Motor neuron (in vitro differentiated cells): ENCODE data around the gene CTDSP2. TPM values are rescaled to one million over a fixed set of nuclear protein-coding genes. Genes with fewer than 3 reads are reported as not detected.
"Not testable (repeated sequence)": the region's sequence is repeated elsewhere in the genome, so short reads cannot be mapped to it uniquely, and the experiment has no call there.

Experiments
- ATAC-seq, 8 experiments: fragments of 200-7000 bp; cut with Tn5 transposase; replicated peaks in 6 of 8; 2 replicates each; pipeline ENCODE4 v1.8.0; 2021; ENCODE audit warnings: mild to moderate bottlenecking in 8 of 8, moderate library complexity in 8 of 8
- H3K27ac ChIP-seq, 2 donors: fragments of 250-450 bp; sonication (Bioruptor Pico); 2 replicates each; pipeline ENCODE4 v1.9.0; 2021; ENCODE audit warnings: antibody characterized with exemption in 2 of 2, mild to moderate bottlenecking in 2 of 2, moderate library complexity in 1 of 2
- H3K4me1 ChIP-seq, 2 donors: fragments of 250-450 bp; sonication (Bioruptor Pico); replicated peaks in 1 of 2; 2 replicates each; pipeline ENCODE4 v1.6.1; 2021; ENCODE audit warnings: antibody characterized with exemption in 2 of 2, mild to moderate bottlenecking in 2 of 2, moderate library complexity in 1 of 2
- H3K4me3 ChIP-seq, 5 donors: fragments of 250-450 bp; sonication (Bioruptor Pico); 2 replicates each; pipeline ENCODE4 v1.9.0; 2021; ENCODE audit warnings: antibody characterized with exemption in 5 of 5, mild to moderate bottlenecking in 5 of 5, moderate library complexity in 4 of 5
- WGBS, 10 experiments: fragments of 450-650 bp; shearing (Covaris generic); methylation state at CpG; one replicate each; pipeline ENCODE4 v1.0.0; 2022; 5-methylcytosine and 5-hydroxymethylcytosine counted together
- in situ Hi-C, 9 experiments: fragments of 400-800 bp; cut with MboI; loops; one replicate each; pipeline ENCODE4 v1.15.0; 2021; ENCODE audit warnings: low sequenced_read_pairs in 9 of 9, low pct_unique_long_range_greater_than_20kb in 2 of 9; ENCODE audit not compliant: unreplicated experiment in 9 of 9
- total RNA-seq, 8 experiments: library from RNA; unstranded; fragments of 300-600 nt; gene quantifications; 2 replicates each; pipeline versions ENCODE4 v1.2.3 to v1.2.4, GENCODE V29; 2022

CTDSP2 gene
- total RNA-seq, 8 experiments from 2014 or later, result 22.2 to 85.0 (median 36.1) TPM

- H3K4me1 ChIP-seq, result peaks cover 8 to 11% of the 10 kb centered on the region in 2 donors
- no peak overlapping the region for H3K27ac ChIP-seq
- in situ Hi-C loops, result no loop called here
- ATAC-seq, result no peak
- WGBS, 10 experiments, result 67 to 100% (median 93%) methylated on average over 1 to 4 of the region's 5 CpGs; no CpG with 5 or more reads in 1 of the 10 experiments
- H3K4me3 ChIP-seq, result no peak overlapping the region
Observed at GRCh38 chr12:57859121-57859520, 12.6 kb upstream of the CTDSP2 start.

GRCh38 chr12:57858123-57858522, 11.6 kb upstream of the CTDSP2 start:
- H3K4me1 ChIP-seq, result peaks cover 11 to 12% of the 10 kb centered on the region in 2 donors
- H3K4me3 ChIP-seq, in situ Hi-C loops, H3K27ac ChIP-seq, ATAC-seq: not testable (repeated sequence)
- WGBS, 10 experiments, result 40 to 100% (median 84%) methylated on average over 1 to 7 of the region's 7 CpGs

GRCh38 chr12:57854965-57855364, 8.4 kb upstream of the CTDSP2 start:
- ATAC-seq, result no peak
- no peak overlapping the region for H3K27ac ChIP-seq

GRCh38 chr12:57853864-57854556, 7.5 kb upstream of the CTDSP2 start:
- peak in 3 of 8 experiments; percentile 63 to 75 (median 71) for ATAC-seq
- WGBS, 10 experiments, result no CpG with 5 or more reads among the region's 2 CpGs

More at GRCh38 chr12:57854965-57855364, 8.4 kb upstream of the CTDSP2 start:
- no peak overlapping the region for H3K4me3 ChIP-seq
- in situ Hi-C loops, result no loop called here
- peaks cover 15 to 29% of the 10 kb centered on the region in 2 donors for H3K4me1 ChIP-seq
- 85 to 100% (median 98%) methylated on average over 1 to 6 of the region's 6 CpGs; no CpG with 5 or more reads in 2 of the 10 experiments for WGBS, 10 experiments

GRCh38 chr12:57852620-57853500, 6.3 kb upstream of the CTDSP2 start:
- ATAC-seq, result peak; percentile 59 to 80 (median 70)
- peaks cover 15 to 29% of the 10 kb centered on the region in 2 donors for H3K4me1 ChIP-seq
- WGBS, 10 experiments, result 0 to 80% (median 35%) methylated on average over 1 to 5 of the region's 38 CpGs; no CpG with 5 or more reads in 4 of the 10 experiments
- in situ Hi-C loops, result no loop called here
- peak overlapping the region in 4 of 5 donors; percentile 3 to 21 (median 18) for H3K4me3 ChIP-seq
- H3K27ac ChIP-seq, result no peak overlapping the region

More at GRCh38 chr12:57853864-57854556, 7.5 kb upstream of the CTDSP2 start:
- Histone ChIP-seq H3K27ac (no peak overlapping the region), H3K4me1 (peaks cover 15 to 29% of the 10 kb centered on the region in 2 donors), H3K4me3 (no peak overlapping the region)
- in situ Hi-C loops, result no loop called here

- in situ Hi-C loops, result no loop called here
- WGBS, 10 experiments, result 52 to 100% (median 100%) methylated on average over 1 to 7 of the region's 11 CpGs; no CpG with 5 or more reads in 3 of the 10 experiments
- Histone ChIP-seq H3K27ac (no peak overlapping the region), H3K4me3 (peak overlapping the region in 4 of 5 donors; percentile 3 to 21 (median 18)), H3K4me1 (peaks cover 17 to 32% of the 10 kb centered on the region in 2 donors)
- peak in 2 of 8 experiments; percentile 5 to 7 for ATAC-seq
Observed at GRCh38 chr12:57852200-57852599, 5.7 kb upstream of the CTDSP2 start.

- H3K4me1 ChIP-seq, result peaks cover 18 to 34% of the 10 kb centered on the region in 2 donors
- no peak for ATAC-seq
- no peak overlapping the region for H3K4me3 ChIP-seq
- no peak overlapping the region for H3K27ac ChIP-seq
- in situ Hi-C loops, result no loop called here
- 17 to 100% (median 40%) methylated on average over 1 of the region's 1 CpG; no CpG with 5 or more reads in 5 of the 10 experiments for WGBS, 10 experiments
Observed at GRCh38 chr12:57851552-57851951, 5.0 kb upstream of the CTDSP2 start.

GRCh38 chr12:57850854-57851430, 4.4 kb upstream of the CTDSP2 start:
- 58 to 89% (median 75%) methylated on average over 1 to 4 of the region's 6 CpGs; no CpG with 5 or more reads in 4 of the 10 experiments for WGBS, 10 experiments
- Histone ChIP-seq H3K27ac (no peak overlapping the region), H3K4me3 (no peak overlapping the region), H3K4me1 (peaks cover 18 to 34% of the 10 kb centered on the region in 2 donors)
- ATAC-seq, result peak in 5 of 8 experiments; percentile 3 to 43 (median 18)
- in situ Hi-C loops, result no loop called here

GRCh38 chr12:57849447-57849846, 2.9 kb upstream of the CTDSP2 start:
- not testable (repeated sequence) for ATAC-seq, H3K4me3 ChIP-seq, H3K27ac ChIP-seq
- H3K4me1 ChIP-seq, result peaks cover 18 to 34% of the 10 kb centered on the region in 2 donors
- WGBS, 10 experiments, result 90 to 100% (median 100%) methylated on average over 1 to 3 of the region's 3 CpGs; no CpG with 5 or more reads in 5 of the 10 experiments
- in situ Hi-C loops, result loop anchor here in 1 of 9 experiments (10.0 kb wide), 1 partner anchor 45 kb away; no protein-coding TSS in a partner anchor

GRCh38 chr12:57849035-57849434, 2.5 kb upstream of the CTDSP2 start:
- Histone ChIP-seq H3K4me1 (peaks cover 22 to 38% of the 10 kb centered on the region in 2 donors), H3K4me3 (no peak overlapping the region), H3K27ac (no peak overlapping the region)
- no peak for ATAC-seq
- in situ Hi-C loops, result loop anchor here in 1 of 9 experiments (10.0 kb wide), 1 partner anchor 46 kb away; no protein-coding TSS in a partner anchor
- 100% methylated on average over 1 of the region's 2 CpGs; no CpG with 5 or more reads in 9 of the 10 experiments for WGBS, 10 experiments

- Histone ChIP-seq H3K27ac (no peak overlapping the region), H3K4me1 (peaks cover 30 to 42% of the 10 kb centered on the region in 2 donors), H3K4me3 (no peak overlapping the region)
- 70 to 100% (median 86%) methylated on average over 1 to 3 of the region's 3 CpGs; no CpG with 5 or more reads in 1 of the 10 experiments for WGBS, 10 experiments
- no peak for ATAC-seq
- in situ Hi-C loops, result loop anchor here in 1 of 9 experiments (10.0 kb wide), 1 partner anchor 47 kb away; no protein-coding TSS in a partner anchor
Observed at GRCh38 chr12:57848208-57848607, 1.7 kb upstream of the CTDSP2 start.

GRCh38 chr12:57846285-57846576, 298 bp downstream of the CTDSP2 start:
- peak overlapping the region; percentile 98 to 99 for H3K27ac ChIP-seq
- ATAC-seq, result peak in 6 of 8 experiments; percentile 6 to 48 (median 18)
- 0% methylated on average over 2 of the region's 26 CpGs; no CpG with 5 or more reads in 9 of the 10 experiments for WGBS, 10 experiments
- peaks cover 34 to 38% of the 10 kb centered on the region in 2 donors for H3K4me1 ChIP-seq
- in situ Hi-C loops, result loop anchor here in 1 of 9 experiments (10.0 kb wide), 1 partner anchor 49 kb away; no protein-coding TSS in a partner anchor
- H3K4me3 ChIP-seq, result peak overlapping the region; percentile 74 to 90 (median 79)
